ENCODE measurements around the gene FOXD4L1.
"Not testable (repeated sequence)": the region's sequence is repeated elsewhere in the genome, so short reads cannot be mapped to it uniquely, and the experiment has no call there.

Gene FOXD4L1

DNA sequence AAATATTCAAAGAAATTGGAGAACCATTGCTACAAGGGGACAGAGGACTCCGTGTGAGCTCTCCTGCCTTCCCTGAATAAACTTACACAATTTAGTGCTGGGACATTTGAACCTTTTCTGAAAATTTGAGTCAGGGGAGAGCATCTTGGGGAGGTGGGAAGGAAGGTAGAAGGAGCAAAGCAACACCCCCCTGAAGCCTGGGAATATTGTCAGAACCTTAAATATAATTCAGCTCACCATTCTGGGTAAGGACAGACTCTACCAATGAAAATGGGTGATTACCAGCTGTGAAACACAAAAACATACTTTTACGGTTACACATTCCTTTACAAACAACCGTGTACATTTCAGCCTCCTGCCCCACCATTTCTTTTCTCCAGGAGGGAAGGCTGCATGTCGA is at the start of gene FOXD4L1:
FOXD4L1 (plus strand) TSS at position 301 of the 400 bp plus-strand sequence. CDS start 592 bp downstream, outside the sequence.
- ATAC-seq, DNase-seq: not testable (repeated sequence)

DNA sequence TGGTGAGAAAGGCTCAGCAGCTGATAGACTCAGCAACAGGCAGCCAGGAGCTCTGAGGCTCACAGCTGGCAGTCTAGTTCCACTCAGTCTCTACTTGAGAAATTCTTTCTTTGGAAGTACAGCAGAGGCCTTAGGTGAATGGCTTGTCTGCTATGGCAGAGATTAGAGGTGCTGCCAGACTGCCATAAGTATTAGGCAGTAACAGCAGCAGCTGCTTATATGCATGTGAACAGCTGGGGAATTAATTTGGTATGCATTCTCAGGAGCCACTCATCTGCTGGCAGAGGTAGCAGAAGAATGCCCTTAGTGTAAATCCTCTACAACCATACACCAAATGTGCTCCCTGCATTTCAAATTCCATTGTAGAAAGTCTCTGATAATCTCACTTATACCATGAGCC is 32.7 kb upstream of the FOXD4L1 start:
- DNase-seq, ATAC-seq: not testable (repeated sequence)

DNA sequence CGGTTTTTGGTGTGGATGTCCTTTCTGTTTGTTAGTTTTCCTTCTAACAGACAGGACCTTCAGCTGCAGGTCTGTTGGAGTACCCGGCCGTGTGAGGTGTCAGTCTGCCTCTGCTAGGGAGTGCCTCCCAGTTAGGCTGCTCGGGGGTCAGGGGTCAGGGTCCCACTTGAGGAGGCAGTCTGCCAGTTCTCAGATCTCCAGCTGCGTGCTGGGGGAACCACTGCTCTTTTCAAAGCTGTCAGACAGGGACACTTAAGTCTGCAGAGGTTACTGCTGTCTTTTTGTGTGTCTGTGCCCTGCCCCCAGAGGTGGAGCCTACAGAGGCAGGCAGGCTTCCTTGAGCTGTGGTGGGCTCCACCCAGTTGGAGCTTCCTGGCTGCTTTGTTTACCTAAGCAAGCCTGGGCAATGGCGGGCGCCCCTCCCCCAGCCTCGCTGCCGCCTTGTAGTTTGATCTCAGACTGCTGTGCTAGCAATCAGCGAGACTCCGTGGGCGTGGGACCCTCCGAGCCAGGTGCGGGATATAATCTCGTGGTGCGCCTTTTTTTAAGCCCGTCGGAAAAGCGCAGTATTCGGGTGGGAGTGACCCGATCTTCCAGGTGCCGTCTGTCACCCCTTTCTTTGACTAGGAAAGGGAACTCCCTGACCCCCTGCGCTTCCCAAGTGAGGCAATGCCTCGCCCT is 21.6 kb upstream of the FOXD4L1 start:
- not testable (repeated sequence) for ATAC-seq, DNase-seq

DNA sequence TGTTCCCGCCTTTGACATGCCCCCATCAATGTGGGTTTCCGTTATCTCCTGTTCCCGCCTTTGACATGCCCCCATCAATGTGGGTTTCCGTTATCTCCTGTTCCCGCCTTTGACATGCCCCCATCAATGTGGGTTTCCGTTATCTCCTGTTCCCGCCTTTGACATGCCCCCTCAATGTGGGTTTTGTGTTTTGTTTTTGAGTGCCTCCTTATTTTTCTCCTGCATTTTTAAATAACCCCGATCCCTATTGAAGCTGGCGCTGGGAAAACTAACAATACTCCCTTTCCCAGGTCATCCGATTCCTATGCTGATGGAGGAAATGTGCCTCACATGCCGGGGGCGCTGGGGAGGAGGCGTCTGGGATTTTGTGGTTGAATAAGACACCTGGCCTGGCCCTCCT is 1.9 kb upstream of the FOXD4L1 start:
- ATAC-seq: not testable (repeated sequence)

DNA sequence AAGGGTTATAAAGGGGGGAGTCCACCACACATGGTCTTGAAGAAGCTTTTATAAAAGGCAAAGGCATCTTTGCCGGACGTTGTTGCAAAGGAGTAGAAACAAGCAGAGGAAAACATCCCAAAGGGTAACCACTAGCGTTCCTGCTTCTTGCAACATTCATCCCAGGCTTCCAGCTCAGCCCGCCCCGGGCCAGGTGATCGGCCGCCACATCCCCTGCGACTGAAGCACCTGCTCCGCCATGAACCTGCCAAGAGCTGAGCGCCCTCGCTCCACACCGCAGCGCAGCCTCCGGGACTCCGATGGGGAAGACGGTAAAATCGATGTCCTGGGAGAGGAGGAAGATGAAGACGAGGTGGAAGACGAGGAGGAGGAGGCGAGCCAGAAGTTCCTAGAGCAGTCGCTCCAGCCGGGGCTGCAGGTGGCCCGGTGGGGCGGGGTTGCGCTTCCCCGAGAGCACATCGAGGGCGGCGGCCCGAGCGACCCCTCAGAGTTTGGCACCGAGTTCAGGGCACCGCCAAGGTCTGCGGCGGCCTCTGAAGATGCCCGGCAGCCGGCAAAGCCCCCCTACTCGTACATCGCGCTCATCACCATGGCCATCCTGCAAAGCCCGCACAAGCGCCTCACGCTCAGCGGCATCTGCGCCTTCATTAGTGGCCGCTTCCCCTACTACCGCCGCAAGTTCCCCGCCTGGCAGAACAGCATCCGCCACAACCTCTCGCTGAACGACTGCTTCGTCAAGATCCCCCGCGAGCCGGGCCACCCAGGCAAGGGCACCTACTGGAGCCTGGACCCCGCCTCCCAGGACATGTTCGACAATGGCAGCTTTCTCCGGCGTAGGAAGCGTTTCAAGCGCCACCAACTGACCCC is 787 bp downstream of the FOXD4L1 start:
- not testable (repeated sequence) for ATAC-seq, DNase-seq

More for the DNA sequence above, 1.9 kb upstream of the FOXD4L1 start:
- DNase-seq: not testable (repeated sequence)

DNA sequence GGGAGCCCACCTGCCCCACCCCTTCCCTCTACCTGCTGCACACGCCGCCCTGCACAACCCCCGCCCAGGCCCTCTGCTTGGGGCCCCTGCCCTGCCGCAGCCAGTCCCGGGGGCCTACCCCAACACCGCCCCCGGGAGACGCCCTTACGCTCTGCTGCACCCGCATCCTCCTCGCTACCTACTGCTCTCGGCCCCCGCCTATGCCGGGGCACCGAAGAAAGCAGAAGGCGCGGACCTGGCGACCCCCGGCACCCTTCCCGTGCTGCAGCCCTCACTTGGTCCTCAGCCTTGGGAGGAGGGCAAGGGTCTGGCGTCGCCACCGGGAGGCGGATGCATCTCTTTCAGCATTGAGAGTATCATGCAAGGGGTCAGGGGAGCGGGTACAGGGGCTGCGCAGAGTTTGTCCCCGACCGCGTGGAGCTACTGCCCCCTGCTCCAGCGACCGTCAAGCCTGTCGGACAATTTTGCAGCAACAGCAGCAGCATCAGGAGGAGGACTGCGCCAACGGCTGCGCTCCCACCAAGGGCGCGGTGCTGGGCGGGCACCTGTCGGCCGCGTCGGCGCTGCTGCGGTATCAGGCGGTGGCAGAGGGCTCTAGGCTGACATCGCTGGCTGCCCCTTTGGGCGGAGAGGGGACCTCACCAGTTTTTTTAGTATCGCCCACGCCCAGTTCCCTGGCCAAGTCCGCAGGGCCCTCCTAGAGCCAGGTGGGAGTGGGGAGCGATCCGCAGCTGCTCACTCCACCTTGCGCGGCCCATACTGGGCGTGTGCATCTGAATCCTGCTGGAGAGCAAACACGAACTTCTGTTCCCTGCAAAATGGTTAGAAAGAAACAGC is 1.6 kb downstream of the FOXD4L1 start:
- not testable (repeated sequence) for ATAC-seq, DNase-seq

DNA sequence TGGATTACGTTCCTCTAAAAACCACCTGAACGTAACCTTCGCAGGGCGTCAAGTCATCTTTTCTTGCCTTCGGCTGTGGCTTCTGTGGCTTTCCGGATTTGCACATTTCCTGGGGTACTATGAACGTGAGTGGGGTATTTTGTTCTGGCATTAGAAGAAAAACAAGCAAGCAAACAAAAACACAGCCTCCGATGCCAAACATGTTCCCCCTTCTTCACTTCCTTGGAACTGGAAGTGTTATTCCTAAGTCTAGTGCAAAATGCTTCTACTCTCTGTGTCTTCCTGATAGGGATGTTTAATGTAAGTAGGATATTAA is 2.2 kb downstream of the FOXD4L1 start:
- not testable (repeated sequence) for DNase-seq, ATAC-seq

DNA sequence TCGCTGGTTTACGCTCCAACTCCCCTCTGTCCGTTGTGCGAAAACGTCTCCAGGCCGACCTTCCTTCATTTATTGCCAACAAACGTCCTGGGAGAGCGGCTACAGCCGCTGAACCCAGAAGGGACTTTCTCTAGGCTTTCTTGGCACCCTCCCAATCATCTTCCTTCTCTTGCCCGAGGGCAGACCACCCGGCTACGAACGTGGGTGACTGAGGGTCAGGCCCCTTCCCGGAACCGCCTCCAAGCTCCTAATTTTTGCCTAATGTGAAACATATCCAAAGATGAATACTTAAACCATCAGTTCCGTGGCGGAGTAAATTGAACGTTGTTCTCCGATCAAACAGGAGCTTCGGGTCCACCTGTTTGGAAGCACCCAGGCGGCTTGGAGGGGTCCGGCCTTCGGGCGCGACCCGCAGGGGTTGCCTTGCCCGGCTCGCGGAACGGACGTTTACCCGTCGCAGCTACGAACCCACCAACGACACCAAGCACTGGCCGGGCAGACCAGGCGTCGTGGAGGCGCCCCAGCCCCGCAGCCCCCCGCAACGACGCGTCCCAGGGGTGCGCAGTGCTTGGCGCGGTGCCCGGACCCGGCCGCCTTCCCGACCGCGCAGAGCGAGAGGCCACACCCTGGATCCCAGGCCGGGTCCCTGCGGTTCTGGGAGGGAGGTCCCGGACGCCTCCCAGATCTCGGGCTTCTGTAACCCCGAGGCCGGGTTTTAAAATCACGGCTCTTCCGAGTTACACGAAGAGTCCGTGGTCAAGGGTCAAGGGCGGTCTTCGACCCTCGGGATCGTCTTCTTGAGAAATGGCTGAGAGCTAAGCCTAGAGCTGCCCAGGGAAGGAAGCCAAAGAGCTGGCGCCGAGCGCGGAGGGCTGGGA is 4.0 kb downstream of the FOXD4L1 start:
- DNase-seq: not testable (repeated sequence)
- peak; percentile 15 for ATAC-seq

DNA sequence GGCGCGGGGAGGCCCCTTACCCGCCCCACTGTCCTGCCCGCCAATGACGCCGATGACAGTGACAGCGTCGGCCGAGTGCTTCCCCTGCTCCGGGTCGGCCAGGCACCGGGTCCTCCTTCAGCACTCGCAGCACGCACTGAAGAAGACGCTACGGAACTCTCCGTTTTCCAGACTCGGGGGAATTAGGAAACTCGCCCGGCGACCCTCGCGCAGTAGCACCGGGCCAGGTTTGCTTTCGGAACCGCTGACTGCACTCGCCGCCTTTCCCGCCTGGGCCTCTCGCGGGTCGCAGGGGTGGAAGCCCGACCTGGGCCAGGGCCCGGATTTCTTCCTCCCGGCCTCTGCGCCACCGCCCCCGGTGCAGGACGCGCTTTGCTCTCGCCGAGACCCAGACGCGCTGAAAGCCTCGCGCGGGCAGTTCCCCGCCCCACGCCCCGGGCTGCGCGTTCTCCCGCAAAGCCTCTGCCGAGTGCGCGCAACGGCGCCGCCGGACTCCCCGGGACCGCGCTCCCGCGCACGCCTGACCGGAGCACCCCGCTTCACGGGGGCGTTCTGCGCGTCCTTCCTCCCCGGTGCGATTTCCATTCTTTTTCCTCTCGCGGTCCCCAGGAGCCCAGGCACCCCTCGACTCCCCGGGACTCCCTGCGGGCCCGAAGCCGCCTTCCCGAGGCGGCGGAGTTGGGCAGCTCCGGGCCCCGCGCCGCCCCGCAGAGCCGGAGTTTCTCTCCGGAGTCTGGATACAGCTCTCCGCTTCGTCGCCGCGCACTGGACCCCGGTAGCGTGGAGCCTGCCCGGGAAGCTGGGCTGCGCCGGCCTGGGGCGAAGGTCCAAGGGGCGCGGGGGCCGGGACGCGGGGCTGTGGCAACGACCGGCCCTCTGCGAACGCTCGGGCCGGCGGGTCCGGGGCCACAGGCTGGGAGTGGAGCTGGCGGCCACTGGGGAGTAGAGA is 4.9 kb downstream of the FOXD4L1 start:
- ATAC-seq (peak; percentile 84), DNase-seq (peak; percentile 52)

DNA sequence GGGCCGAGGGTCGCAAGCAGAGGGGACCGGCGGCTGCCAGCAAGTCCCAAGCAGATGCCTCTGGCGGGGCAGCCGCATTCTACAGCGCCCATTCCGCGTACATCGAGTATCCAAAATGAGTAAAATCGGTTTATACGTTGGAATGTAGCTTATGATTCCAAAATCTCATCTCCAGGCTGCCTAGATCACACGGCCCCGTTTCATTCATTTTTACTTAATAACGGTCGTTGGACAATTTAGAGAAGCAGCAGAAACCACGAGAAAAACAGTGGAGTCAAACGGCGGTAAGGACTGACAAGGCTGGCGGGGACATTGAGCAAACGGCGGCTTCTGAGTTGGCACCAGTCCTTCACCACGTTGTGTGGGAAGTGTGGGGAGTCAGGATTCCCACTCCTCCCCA is 5.6 kb downstream of the FOXD4L1 start:
- not testable (repeated sequence) for ATAC-seq, DNase-seq

DNA sequence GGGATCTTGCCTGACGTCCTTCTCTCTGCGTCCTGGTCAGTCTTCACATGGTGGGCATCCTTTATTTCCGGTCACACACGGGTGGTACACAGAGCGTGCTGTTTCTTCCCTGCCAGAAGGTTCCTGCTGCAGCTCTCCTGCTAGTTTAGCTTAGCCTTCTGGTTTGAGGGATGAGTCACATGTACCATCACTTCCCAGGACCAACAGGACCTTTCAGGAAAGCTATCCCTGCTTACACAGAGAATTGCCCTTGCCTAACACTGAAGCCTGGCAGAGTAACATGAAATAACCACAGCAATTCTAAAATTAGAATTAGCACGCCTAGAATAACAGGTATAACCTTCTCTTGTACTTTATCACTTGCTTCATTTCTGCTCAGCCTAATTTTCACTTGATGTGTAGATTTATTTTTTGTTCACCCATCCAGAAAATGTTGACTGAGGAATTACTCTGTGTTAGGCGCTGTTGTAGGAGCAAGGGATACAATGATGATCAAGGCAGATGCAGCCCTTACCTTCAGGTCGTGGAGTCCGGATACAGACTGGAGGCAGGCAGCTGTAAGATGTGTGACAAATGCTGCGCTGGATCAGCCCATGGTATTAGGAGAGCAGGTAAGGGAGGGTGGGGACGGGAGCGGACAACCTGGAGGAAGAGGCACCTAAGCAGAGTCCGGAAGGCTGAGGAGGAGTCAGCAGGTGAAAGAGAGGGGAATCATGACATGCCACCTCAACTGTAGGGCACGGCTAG is 9.1 kb downstream of the FOXD4L1 start:
- not testable (repeated sequence) for DNase-seq, ATAC-seq

DNA sequence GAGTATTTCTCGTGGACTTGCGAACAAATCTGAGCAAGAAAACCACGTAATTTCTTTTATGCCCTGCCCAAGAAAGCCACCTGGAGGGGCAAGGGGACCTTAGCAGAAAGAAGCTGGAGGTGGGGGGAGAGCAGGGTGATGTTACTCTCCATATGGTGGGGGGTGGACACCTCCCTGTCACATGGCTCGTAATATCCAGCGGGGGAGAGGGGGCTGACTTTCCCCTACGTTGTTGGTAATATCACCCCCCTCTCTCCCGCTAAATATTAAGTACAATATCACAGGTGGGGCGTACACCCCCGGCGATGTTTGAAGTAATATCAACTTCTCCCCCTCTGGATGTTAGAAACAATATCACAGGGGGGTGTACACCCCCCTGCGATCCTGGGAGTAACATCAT is 9.7 kb downstream of the FOXD4L1 start:
- not testable (repeated sequence) for ATAC-seq, DNase-seq

DNA sequence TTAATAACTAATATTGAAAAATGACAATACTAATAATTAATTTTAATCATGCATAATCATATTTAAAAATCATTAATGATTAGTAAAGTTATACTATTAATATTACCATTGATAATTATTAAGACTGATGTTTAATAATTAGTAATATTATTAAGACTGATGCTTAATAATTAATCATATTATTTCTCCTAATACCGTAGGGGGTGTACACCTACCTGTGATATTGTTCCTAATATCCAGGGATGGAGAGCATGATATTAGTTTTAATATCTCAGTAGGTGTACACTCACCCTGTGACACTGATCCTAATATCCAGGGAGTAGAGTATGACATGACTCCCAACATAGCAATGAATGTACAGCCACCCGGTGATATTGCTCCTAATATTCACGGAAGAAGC is 12.4 kb downstream of the FOXD4L1 start:
- not testable (repeated sequence) for ATAC-seq, DNase-seq

DNA sequence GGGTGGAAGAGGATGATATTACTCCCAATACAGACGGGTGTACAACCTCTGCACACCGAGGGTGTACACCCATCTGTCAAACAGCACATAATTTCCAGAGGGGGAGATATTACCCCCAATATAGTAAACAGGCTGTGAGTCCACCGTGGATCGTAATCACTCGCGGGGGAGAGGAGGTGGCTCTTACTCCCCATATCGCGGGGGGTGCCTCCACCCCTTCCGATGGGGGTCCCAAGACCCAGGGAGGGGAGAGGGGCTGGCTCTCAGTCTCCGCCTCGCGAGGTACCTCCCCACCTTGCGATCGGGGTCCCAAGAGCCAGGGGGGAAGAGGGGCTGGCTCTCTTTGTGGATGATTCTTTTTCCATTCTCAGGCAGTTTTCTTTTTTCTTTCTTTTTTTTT is 13.4 kb downstream of the FOXD4L1 start:
- not testable (repeated sequence) for ATAC-seq, DNase-seq

DNA sequence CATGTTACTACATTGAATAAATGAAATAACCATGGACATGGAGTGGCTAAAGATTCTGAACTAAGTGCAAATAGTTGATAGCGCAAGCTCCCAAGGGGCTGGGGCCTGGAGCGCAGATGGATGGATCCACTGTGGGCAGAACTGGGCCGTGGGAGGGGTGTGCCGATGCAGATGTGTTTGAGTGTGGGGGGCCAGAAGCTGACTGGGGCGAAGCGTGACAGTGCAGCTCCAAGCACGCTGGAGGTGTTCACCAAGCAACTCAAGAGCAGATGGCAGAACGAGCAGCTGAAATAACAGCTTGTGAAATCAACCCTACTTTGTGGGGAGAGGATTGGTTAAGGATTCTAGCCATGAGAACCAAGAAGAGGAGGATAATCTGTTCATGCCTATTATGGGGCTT is 17.0 kb downstream of the FOXD4L1 start:
- DNase-seq, ATAC-seq: not testable (repeated sequence)

DNA sequence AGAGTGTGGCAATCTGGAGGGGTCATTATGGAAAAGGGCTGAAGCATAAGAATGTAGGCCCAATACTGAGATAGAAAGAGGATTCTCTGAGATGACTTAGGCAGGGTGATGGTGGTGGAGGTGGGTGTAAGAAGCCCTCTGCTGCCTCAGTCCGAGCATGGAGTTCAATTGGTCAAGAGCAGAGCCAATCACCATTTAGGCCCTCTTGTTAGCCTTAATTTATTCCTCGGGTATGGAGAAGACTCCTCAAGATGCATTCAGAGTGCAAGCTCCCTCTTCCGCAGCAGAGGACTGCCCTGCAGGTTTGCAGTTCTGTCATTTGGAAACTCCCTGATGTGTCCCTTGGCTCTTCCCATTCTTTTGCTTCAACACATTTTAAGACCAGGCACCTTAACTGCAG is 17.5 kb downstream of the FOXD4L1 start:
- not testable (repeated sequence) for ATAC-seq, DNase-seq

DNA sequence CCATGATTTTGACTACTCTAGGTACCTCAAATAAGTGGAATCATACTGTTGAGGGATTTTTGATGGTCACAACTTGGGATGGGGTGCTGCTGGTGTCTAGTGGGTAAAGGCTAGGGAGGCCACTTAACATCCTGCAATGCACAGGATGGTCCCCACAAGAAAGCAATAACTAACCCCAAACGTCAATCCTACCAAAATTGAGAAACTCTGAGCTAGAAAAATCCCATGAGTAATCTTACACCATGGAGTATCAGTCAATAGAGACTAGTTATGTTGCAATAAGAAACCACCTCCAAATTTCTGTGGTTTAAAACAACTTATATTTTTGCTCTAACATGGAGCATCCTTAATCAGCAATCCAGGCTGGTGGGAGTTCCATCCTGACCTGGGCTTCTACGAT is 18.6 kb downstream of the FOXD4L1 start:
- not testable (repeated sequence) for DNase-seq, ATAC-seq

DNA sequence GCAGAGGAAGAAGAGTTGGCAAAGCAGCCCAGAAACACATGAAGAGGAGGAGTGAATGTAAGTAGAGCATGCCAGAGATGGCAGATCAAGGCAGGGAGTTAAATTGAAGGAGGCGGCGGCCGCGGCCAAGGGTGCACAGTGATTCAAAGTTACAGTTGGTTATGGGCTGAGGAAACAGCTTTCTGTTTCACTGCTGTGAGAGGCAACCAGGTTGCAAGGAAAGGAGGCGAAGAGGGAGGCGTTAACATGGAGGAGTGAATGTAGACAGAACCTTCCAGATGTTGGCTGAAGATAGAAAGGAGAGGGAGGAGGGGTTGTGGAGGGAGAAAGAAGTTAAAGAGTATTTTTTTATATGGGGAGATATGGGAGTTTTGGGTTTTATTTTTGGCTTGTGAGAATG is 22.4 kb downstream of the FOXD4L1 start:
- DNase-seq: not testable (repeated sequence)
- peak; percentile 23 for ATAC-seq

DNA sequence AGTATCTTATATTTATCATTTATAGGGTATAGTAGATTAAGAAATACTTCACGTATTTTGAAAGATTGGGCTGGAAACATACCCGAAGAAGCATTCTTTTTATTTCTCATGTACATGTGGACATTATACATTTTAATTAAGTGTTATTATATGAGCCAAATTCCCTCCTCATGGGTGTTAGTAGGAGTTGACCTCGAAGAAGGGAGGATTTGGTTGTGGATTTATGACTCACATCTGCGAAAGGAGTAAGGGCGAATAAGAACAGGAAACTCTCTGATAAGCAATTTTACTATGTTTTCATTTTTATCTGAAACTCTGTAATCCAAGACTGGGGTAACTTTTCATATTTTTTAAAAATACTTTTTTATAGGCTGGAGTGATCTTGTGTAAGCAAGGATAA is 23.0 kb downstream of the FOXD4L1 start:
- ATAC-seq, DNase-seq: not testable (repeated sequence)

Data from stimulated activated naive CD8-positive, alpha-beta T cell treated with anti-CD3 and anti-CD28 coated beads, Interleukin-15, Interleukin-2, amounts not matched to agents 100 U/mL and 50 U/mL, for 24 hours (primary cell).